MM.1S (cell line): ENCODE results near the gene DDIT3.

Source experiments
- DNase-seq: peaks from one replicate; pipeline ENCODE4 v3.0.0-alpha.2; 2015
- H2AFZ ChIP-seq: fragments of 300-600 bp; sonication (generic); 2 replicates; pipeline ENCODE4 v1.6.0; 2016; ENCODE audit warnings: antibody characterized with exemption, low read length
- H3F3A ChIP-seq: fragments of 300-600 bp; sonication (generic); 2 replicates; pipeline ENCODE4 v1.6.1; 2016; ENCODE audit warnings: mild to moderate bottlenecking, antibody characterized with exemption, low read length, moderate library complexity, mixed read lengths; ENCODE audit not compliant: insufficient read depth
- H3K27ac ChIP-seq: fragments of 300-600 bp; sonication (generic); 2 replicates; pipeline ENCODE4 v1.5.1; 2016; ENCODE audit warnings: mild to moderate bottlenecking, low read length
- H3K27me3 ChIP-seq: fragments of 300-600 bp; sonication (generic); replicated peaks from 2 replicates; pipeline ENCODE4 v1.6.0; 2016; ENCODE audit warnings: low read length; ENCODE audit not compliant: insufficient read depth
- H3K36me3 ChIP-seq: fragments of 300-600 bp; sonication (generic); replicated peaks from 2 replicates; pipeline ENCODE4 v1.6.1; 2016; ENCODE audit warnings: mild to moderate bottlenecking, low read length, mixed read lengths; ENCODE audit not compliant: insufficient read depth
- H3K4me1 ChIP-seq: fragments of 300-600 bp; sonication (generic); 2 replicates; pipeline ENCODE4 v1.6.1; 2016; ENCODE audit warnings: low read length, mixed read lengths
- H3K4me2 ChIP-seq: fragments of 300-600 bp; sonication (generic); 2 replicates; pipeline ENCODE4 v1.6.0; 2016; ENCODE audit warnings: low read depth, low read length
- H3K4me3 ChIP-seq: fragments of 300-600 bp; sonication (generic); 2 replicates; pipeline ENCODE4 v1.5.1; 2016; ENCODE audit warnings: low read length, mixed read lengths
- H3K79me2 ChIP-seq: fragments of 300-600 bp; sonication (generic); 2 replicates; pipeline ENCODE4 v1.6.1; 2016; ENCODE audit warnings: mixed run types, low read length, mixed read lengths
- H3K9ac ChIP-seq: fragments of 300-600 bp; sonication (generic); 2 replicates; pipeline ENCODE4 v1.6.1; 2016; ENCODE audit warnings: low read length, mixed read lengths
- H3K9me2 ChIP-seq: fragments of 300-600 bp; sonication (generic); replicated peaks from 2 replicates; pipeline ENCODE4 v1.6.1; 2016; ENCODE audit warnings: mild to moderate bottlenecking, low read length, mixed read lengths; ENCODE audit not compliant: insufficient read depth
- H3K9me3 ChIP-seq: fragments of 300-600 bp; sonication (generic); replicated peaks from 2 replicates; pipeline ENCODE4 v1.6.1; 2016; ENCODE audit warnings: mild to moderate bottlenecking, low read length, mixed read lengths; ENCODE audit not compliant: insufficient read depth
- H4K20me1 ChIP-seq: fragments of 300-600 bp; sonication (generic); 2 replicates; pipeline ENCODE4 v1.6.1; 2016; ENCODE audit warnings: mild to moderate bottlenecking, low read length, moderate library complexity, mixed read lengths; ENCODE audit not compliant: insufficient read depth
- CTCF ChIP-seq: fragments of 300-600 bp; sonication (generic); IDR thresholded peaks from 2 replicates; pipeline ENCODE4 v1.5.1; 2016; ENCODE audit warnings: antibody characterized with exemption, low read length, mixed read lengths
- EZH2 ChIP-seq: fragments of 300-600 bp; sonication (generic); optimal IDR thresholded peaks from 2 replicates; pipeline ENCODE3; 2017; ENCODE audit warnings: low read depth, mild to moderate bottlenecking, antibody characterized with exemption, low read length, mixed read lengths
- EZH2phosphoT487 ChIP-seq: fragments of 300-600 bp; sonication (generic); IDR thresholded peaks from 2 replicates; pipeline ENCODE4 v1.6.1; 2018; ENCODE audit warnings: antibody characterized with exemption, low read length

The DDIT3 gene

GRCh38 chr12:57553343-57554202 is 33.3 kb upstream of the DDIT3 start:
- Histone ChIP-seq H3K79me2 (no peaks in the 10 kb centered on the region), H3K27ac (no peak overlapping the region), H3K27me3 (peaks cover 15% of the 10 kb centered on the region), H3K36me3 (no peaks in the 10 kb centered on the region), H3K9me2 (no peaks in the 10 kb centered on the region), H3K9ac (no peak overlapping the region), H3K9me3 (no peaks in the 10 kb centered on the region), H4K20me1 (no peaks in the 10 kb centered on the region), H2AFZ (no peak overlapping the region), H3F3A (no peaks in the 10 kb centered on the region), H3K4me3 (no peak overlapping the region), H3K4me2 (no peak overlapping the region), H3K4me1 (no peaks in the 10 kb centered on the region)
- no peak for DNase-seq
- TF ChIP-seq EZH2 = no peak
- no peak for TF ChIP-seq CTCF
- no peak for TF ChIP-seq EZH2phosphoT487

GRCh38 chr12:57552835-57553313 is 32.6 kb upstream of the DDIT3 start:
- no peaks in the 10 kb centered on the region for H3K4me1 ChIP-seq
- H4K20me1 ChIP-seq = no peaks in the 10 kb centered on the region
- peaks cover 22% of the 10 kb centered on the region for H3K27me3 ChIP-seq
- no peaks in the 10 kb centered on the region for H3K36me3 ChIP-seq
- H3K4me3 ChIP-seq = no peak overlapping the region
- H3K79me2 ChIP-seq = no peaks in the 10 kb centered on the region
- no peaks in the 10 kb centered on the region for H3K9me2 ChIP-seq
- no peak for DNase-seq
- no peak for TF ChIP-seq CTCF
- TF ChIP-seq EZH2 = no peak
- no peak for TF ChIP-seq EZH2phosphoT487
- no peaks in the 10 kb centered on the region for H3K9me3 ChIP-seq
- H3K9ac ChIP-seq = no peak overlapping the region
- H3K27ac ChIP-seq = no peak overlapping the region
- H3F3A ChIP-seq = no peaks in the 10 kb centered on the region
- no peak overlapping the region for H3K4me2 ChIP-seq
- no peak overlapping the region for H2AFZ ChIP-seq

- Histone ChIP-seq H3K4me3 (no peak overlapping the region), H3K27ac (no peak overlapping the region), H3K79me2 (no peaks in the 10 kb centered on the region), H3K27me3 (peaks cover 25% of the 10 kb centered on the region), H3K36me3 (no peaks in the 10 kb centered on the region), H2AFZ (no peak overlapping the region), H3K4me1 (no peaks in the 10 kb centered on the region; the same call in 1 of the 2 replicates), H4K20me1 (no peaks in the 10 kb centered on the region), H3K9me3 (no peaks in the 10 kb centered on the region), H3F3A (no peaks in the 10 kb centered on the region), H3K9me2 (no peaks in the 10 kb centered on the region), H3K9ac (no peak overlapping the region), H3K4me2 (no peak overlapping the region)
- DNase-seq = no peak
- TF ChIP-seq EZH2 = no peak
- no peak for TF ChIP-seq EZH2phosphoT487
- TF ChIP-seq CTCF = no peak
Observed at GRCh38 chr12:57552306-57552651, 32.0 kb upstream of the DDIT3 start.
